ENCODE results near the gene CHCHD6.

DNA sequence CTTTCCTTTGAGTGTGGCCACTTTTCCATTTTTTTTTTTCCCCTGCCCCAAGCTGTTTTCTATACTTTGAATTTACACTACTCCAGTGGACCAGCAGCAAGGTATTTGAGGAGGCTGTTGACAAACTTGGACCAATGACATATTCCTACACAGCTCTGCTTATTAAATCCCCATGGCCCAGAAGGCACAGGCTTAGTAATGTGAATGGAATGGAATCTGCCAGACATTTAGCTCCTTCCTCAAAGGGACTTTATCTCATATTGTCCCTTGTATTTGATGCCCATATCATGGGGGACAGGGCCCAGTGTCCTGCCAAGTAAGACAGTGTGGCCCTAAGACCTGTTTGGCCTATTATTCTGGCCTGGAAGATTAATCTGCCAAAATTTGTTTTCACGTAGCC lies 107.5 kb downstream of the CHCHD6 start:
- TF ChIP-seq, protein P1, sequence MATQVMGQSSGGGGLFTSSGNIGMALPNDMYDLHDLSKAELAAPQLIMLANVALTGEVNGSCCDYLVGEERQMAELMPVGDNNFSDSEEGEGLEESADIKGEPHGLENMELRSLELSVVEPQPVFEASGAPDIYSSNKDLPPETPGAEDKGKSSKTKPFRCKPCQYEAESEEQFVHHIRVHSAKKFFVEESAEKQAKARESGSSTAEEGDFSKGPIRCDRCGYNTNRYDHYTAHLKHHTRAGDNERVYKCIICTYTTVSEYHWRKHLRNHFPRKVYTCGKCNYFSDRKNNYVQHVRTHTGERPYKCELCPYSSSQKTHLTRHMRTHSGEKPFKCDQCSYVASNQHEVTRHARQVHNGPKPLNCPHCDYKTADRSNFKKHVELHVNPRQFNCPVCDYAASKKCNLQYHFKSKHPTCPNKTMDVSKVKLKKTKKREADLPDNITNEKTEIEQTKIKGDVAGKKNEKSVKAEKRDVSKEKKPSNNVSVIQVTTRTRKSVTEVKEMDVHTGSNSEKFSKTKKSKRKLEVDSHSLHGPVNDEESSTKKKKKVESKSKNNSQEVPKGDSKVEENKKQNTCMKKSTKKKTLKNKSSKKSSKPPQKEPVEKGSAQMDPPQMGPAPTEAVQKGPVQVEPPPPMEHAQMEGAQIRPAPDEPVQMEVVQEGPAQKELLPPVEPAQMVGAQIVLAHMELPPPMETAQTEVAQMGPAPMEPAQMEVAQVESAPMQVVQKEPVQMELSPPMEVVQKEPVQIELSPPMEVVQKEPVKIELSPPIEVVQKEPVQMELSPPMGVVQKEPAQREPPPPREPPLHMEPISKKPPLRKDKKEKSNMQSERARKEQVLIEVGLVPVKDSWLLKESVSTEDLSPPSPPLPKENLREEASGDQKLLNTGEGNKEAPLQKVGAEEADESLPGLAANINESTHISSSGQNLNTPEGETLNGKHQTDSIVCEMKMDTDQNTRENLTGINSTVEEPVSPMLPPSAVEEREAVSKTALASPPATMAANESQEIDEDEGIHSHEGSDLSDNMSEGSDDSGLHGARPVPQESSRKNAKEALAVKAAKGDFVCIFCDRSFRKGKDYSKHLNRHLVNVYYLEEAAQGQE (IDR thresholded peaks at IDR 0.05), result no peak
- TF ChIP-seq, protein P2, sequence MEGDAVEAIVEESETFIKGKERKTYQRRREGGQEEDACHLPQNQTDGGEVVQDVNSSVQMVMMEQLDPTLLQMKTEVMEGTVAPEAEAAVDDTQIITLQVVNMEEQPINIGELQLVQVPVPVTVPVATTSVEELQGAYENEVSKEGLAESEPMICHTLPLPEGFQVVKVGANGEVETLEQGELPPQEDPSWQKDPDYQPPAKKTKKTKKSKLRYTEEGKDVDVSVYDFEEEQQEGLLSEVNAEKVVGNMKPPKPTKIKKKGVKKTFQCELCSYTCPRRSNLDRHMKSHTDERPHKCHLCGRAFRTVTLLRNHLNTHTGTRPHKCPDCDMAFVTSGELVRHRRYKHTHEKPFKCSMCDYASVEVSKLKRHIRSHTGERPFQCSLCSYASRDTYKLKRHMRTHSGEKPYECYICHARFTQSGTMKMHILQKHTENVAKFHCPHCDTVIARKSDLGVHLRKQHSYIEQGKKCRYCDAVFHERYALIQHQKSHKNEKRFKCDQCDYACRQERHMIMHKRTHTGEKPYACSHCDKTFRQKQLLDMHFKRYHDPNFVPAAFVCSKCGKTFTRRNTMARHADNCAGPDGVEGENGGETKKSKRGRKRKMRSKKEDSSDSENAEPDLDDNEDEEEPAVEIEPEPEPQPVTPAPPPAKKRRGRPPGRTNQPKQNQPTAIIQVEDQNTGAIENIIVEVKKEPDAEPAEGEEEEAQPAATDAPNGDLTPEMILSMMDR (IDR thresholded peaks at IDR 0.05; ENCODE audit: low read depth, low read length, missing input control), result no peak
- TF ChIP-seq, protein P3, sequence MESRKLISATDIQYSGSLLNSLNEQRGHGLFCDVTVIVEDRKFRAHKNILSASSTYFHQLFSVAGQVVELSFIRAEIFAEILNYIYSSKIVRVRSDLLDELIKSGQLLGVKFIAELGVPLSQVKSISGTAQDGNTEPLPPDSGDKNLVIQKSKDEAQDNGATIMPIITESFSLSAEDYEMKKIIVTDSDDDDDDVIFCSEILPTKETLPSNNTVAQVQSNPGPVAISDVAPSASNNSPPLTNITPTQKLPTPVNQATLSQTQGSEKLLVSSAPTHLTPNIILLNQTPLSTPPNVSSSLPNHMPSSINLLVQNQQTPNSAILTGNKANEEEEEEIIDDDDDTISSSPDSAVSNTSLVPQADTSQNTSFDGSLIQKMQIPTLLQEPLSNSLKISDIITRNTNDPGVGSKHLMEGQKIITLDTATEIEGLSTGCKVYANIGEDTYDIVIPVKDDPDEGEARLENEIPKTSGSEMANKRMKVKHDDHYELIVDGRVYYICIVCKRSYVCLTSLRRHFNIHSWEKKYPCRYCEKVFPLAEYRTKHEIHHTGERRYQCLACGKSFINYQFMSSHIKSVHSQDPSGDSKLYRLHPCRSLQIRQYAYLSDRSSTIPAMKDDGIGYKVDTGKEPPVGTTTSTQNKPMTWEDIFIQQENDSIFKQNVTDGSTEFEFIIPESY (IDR thresholded peaks at IDR 0.05), result no peak
- TF ChIP-seq JUND (IDR thresholded peaks at IDR 0.05), result no peak
- TF ChIP-seq, protein P4, sequence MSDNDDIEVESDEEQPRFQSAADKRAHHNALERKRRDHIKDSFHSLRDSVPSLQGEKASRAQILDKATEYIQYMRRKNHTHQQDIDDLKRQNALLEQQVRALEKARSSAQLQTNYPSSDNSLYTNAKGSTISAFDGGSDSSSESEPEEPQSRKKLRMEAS (IDR thresholded peaks at IDR 0.05), result no peak

Measured in liver (tissue), 3 donors.